ENCODE results near the gene OTOG.

DNA sequence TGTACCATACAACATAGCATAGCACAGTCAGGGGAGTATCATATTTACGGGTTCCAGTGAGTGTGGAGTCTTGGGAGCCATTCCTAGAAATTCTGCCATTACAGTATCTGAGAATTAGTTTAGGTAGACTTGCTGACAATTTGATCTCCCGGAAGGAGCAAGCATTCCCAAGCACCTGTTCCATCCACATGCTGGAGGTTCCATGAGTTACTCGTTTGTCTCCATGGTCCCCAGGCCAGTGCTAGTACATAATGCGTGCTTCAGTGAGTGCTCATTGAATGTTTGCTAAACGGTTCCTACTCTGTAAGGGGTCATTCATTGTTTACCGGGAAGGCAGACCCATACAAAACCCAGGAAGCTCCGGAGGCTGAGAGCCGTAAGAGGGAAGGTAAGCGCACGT lies 144.9 kb downstream of the OTOG start:
- TF ChIP-seq EZH2phosphoT487 (IDR thresholded peaks at IDR 0.05; ENCODE audit: borderline replicate concordance, low read length): no peak
- TF ChIP-seq, protein P1, sequence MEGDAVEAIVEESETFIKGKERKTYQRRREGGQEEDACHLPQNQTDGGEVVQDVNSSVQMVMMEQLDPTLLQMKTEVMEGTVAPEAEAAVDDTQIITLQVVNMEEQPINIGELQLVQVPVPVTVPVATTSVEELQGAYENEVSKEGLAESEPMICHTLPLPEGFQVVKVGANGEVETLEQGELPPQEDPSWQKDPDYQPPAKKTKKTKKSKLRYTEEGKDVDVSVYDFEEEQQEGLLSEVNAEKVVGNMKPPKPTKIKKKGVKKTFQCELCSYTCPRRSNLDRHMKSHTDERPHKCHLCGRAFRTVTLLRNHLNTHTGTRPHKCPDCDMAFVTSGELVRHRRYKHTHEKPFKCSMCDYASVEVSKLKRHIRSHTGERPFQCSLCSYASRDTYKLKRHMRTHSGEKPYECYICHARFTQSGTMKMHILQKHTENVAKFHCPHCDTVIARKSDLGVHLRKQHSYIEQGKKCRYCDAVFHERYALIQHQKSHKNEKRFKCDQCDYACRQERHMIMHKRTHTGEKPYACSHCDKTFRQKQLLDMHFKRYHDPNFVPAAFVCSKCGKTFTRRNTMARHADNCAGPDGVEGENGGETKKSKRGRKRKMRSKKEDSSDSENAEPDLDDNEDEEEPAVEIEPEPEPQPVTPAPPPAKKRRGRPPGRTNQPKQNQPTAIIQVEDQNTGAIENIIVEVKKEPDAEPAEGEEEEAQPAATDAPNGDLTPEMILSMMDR (conservative IDR thresholded peaks at IDR 0.05; ENCODE audit: low read depth, low read length): no peak
- no peak for TF ChIP-seq EZH2 (IDR thresholded peaks at IDR 0.05; ENCODE audit: low read length, unreplicated experiment)
